ENCODE measurements around the gene ARHGEF10L.

DNA sequence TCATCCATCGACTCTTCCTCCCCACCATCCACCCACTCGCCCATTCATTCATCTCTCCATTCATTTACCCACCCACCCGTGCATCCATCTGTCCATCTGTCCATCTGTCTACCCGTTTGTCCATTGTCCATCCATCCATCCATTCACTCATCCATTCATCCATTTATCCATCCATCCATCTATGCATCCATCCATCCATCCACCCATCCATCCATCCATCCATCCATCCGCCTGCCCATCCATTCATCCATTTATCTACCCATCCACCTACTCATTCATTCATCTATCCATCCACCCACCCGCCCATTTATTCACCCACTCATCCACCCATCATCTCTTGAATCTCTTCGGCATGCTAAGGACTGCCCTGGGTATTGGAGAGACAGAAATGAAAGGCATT is 18.5 kb downstream of the ARHGEF10L start:
- TF ChIP-seq CTCF (IDR thresholded peaks at IDR 0.05; ENCODE audit: insufficient read depth, low read length) (no peak), POLR2AphosphoS5 (IDR thresholded peaks at IDR 0.05; ENCODE audit: low read depth) (no peak), GABPA (IDR thresholded peaks at IDR 0.05; ENCODE audit: low read depth) (no peak)
